ENCODE measurements around the gene COMMD1. TPM values are rescaled to one million over a fixed set of nuclear protein-coding genes. Genes with fewer than 3 reads are reported as not detected.
A peak's percentile ranks its signal among the peaks of the same experiment; 100 is the strongest.

Gene COMMD1
- total and polyA plus RNA-seq, 2 experiments from 2014 or later: 30.5 to 71.1 TPM

- DNase-seq (ENCODE audit: low spot score): peak; percentile 28
- Histone ChIP-seq H2AFZ (no peak overlapping the region), H4K20me1 (ENCODE audit: insufficient read depth, poor library complexity, severe bottlenecking) (no peaks in the 10 kb centered on the region), H3K4me3 (no peak overlapping the region), H3K9me3 (ENCODE audit: low read depth) (no peaks in the 10 kb centered on the region), H3K79me2 (peaks cover 11% of the 10 kb centered on the region), H3K36me3 (replicated peaks; ENCODE audit: insufficient read depth, low read depth) (no peaks in the 10 kb centered on the region), H3K9me2 (replicated peaks; ENCODE audit: insufficient read depth) (no peaks in the 10 kb centered on the region), H3K4me1 (ENCODE audit: insufficient read depth) (peaks cover 7% of the 10 kb centered on the region), H3K27ac (peak overlapping the region; percentile 76), H3K4me2 (no peak overlapping the region), H3K27me3 (no peaks in the 10 kb centered on the region)
- TF ChIP-seq EZH2 (IDR thresholded peaks at IDR 0.05; ENCODE audit: borderline replicate concordance) (no peak), EZH2phosphoT487 (IDR thresholded peaks at IDR 0.05; ENCODE audit: low read depth, severe bottlenecking, unreplicated experiment) (no peak)
- WGBS (ENCODE audit: low lambda C conversion rate, missing lambda C conversion rate): 40% methylated on average over 5 of the region's 5 CpGs
Measured at GRCh38 chr2:61928826-61929461, 23.5 kb downstream of the COMMD1 start.

- no peaks in the 10 kb centered on the region for H4K20me1 ChIP-seq (ENCODE audit: insufficient read depth, poor library complexity, severe bottlenecking)
- no peaks in the 10 kb centered on the region for H3K9me2 ChIP-seq (replicated peaks; ENCODE audit: insufficient read depth)
- no peak overlapping the region for H2AFZ ChIP-seq
- no peaks in the 10 kb centered on the region for H3K36me3 ChIP-seq (replicated peaks; ENCODE audit: insufficient read depth, low read depth)
- no peak for TF ChIP-seq EZH2 (IDR thresholded peaks at IDR 0.05; ENCODE audit: borderline replicate concordance)
- TF ChIP-seq EZH2phosphoT487 (IDR thresholded peaks at IDR 0.05; ENCODE audit: low read depth, severe bottlenecking, unreplicated experiment): no peak
- no peak for TF ChIP-seq CTCF (IDR thresholded peaks at IDR 0.05; ENCODE audit: poor library complexity)
- no peak overlapping the region for H3K27ac ChIP-seq
- no peaks in the 10 kb centered on the region for H3K27me3 ChIP-seq
- no peak overlapping the region for H3K4me2 ChIP-seq
- no peak for DNase-seq (ENCODE audit: low spot score)
- peaks cover 2% of the 10 kb centered on the region for H3K79me2 ChIP-seq
- H3K4me1 ChIP-seq (ENCODE audit: insufficient read depth): peaks cover 4% of the 10 kb centered on the region
- 90% methylated on average over 3 of the region's 3 CpGs for WGBS (ENCODE audit: low lambda C conversion rate, missing lambda C conversion rate)
- no peak overlapping the region for H3K4me3 ChIP-seq
- no peaks in the 10 kb centered on the region for H3K9me3 ChIP-seq (ENCODE audit: low read depth)
Measured at GRCh38 chr2:61937098-61937497, 31.6 kb downstream of the COMMD1 start.

- Histone ChIP-seq H3K4me3 (no peak overlapping the region), H3K79me2 (peaks cover 2% of the 10 kb centered on the region), H3K4me2 (no peak overlapping the region), H3K9me2 (replicated peaks; ENCODE audit: insufficient read depth) (no peaks in the 10 kb centered on the region), H3K9me3 (ENCODE audit: low read depth) (no peaks in the 10 kb centered on the region), H3K36me3 (replicated peaks; ENCODE audit: insufficient read depth, low read depth) (no peaks in the 10 kb centered on the region), H4K20me1 (ENCODE audit: insufficient read depth, poor library complexity, severe bottlenecking) (no peaks in the 10 kb centered on the region), H2AFZ (no peak overlapping the region), H3K27me3 (no peaks in the 10 kb centered on the region), H3K27ac (no peak overlapping the region), H3K4me1 (ENCODE audit: insufficient read depth) (peaks cover 4% of the 10 kb centered on the region)
- DNase-seq (ENCODE audit: low spot score): no peak
- WGBS (ENCODE audit: low lambda C conversion rate, missing lambda C conversion rate): 82% methylated on average over 5 of the region's 5 CpGs
- no peak for TF ChIP-seq EZH2phosphoT487 (IDR thresholded peaks at IDR 0.05; ENCODE audit: low read depth, severe bottlenecking, unreplicated experiment)
- TF ChIP-seq CTCF (IDR thresholded peaks at IDR 0.05; ENCODE audit: poor library complexity): no peak
- no peak for TF ChIP-seq EZH2 (IDR thresholded peaks at IDR 0.05; ENCODE audit: borderline replicate concordance)
Measured at GRCh38 chr2:61937886-61938285, 32.4 kb downstream of the COMMD1 start.

- Histone ChIP-seq H4K20me1 (ENCODE audit: insufficient read depth, poor library complexity, severe bottlenecking) (no peaks in the 10 kb centered on the region), H3K4me2 (no peak overlapping the region), H3K4me1 (ENCODE audit: insufficient read depth) (peaks cover 4% of the 10 kb centered on the region), H3K79me2 (peaks cover 2% of the 10 kb centered on the region), H2AFZ (no peak overlapping the region), H3K36me3 (replicated peaks; ENCODE audit: insufficient read depth, low read depth) (no peaks in the 10 kb centered on the region), H3K4me3 (no peak overlapping the region), H3K27ac (no peak overlapping the region), H3K9me3 (ENCODE audit: low read depth) (no peaks in the 10 kb centered on the region), H3K27me3 (no peaks in the 10 kb centered on the region), H3K9me2 (replicated peaks; ENCODE audit: insufficient read depth) (no peaks in the 10 kb centered on the region)
- 84% methylated on average over 3 of the region's 3 CpGs for WGBS (ENCODE audit: low lambda C conversion rate, missing lambda C conversion rate)
- no peak for DNase-seq (ENCODE audit: low spot score)
- no peak for TF ChIP-seq EZH2 (IDR thresholded peaks at IDR 0.05; ENCODE audit: borderline replicate concordance)
- TF ChIP-seq CTCF (IDR thresholded peaks at IDR 0.05; ENCODE audit: poor library complexity): no peak
- no peak for TF ChIP-seq EZH2phosphoT487 (IDR thresholded peaks at IDR 0.05; ENCODE audit: low read depth, severe bottlenecking, unreplicated experiment)
Measured at GRCh38 chr2:61938511-61938910, 33.0 kb downstream of the COMMD1 start.

Measured in hepatocyte (in vitro differentiated cells).